Lower leg skin (tissue), 3 donors: ENCODE measurements around the gene MCF2L2.

Experiments
- CTCF ChIP-seq, 3 donors: fragments of 450-650 bp; IDR thresholded peaks; one replicate each; pipeline ENCODE4 v1.5.1; 2016; ENCODE audit warnings: antibody characterized with exemption in 3 of 3, mild to moderate bottlenecking in 3 of 3, moderate library complexity in 2 of 3
- POLR2A ChIP-seq, 2 donors: fragments of 450-650 bp; IDR thresholded peaks; one replicate each; pipeline ENCODE4 v1.6.1; 2016 to 2017; ENCODE audit warnings: antibody characterized with exemption in 2 of 2, mild to moderate bottlenecking in 1 of 2, moderate library complexity in 1 of 2

GRCh38 chr3:183210862-183211341, 217.5 kb downstream of the MCF2L2 start:
- TF ChIP-seq CTCF (IDR thresholded peaks at IDR 0.05), result no peak
- TF ChIP-seq POLR2A (IDR thresholded peaks at IDR 0.05), result no peak
